H1 (cell line): ENCODE data around the gene AGBL4. TPM values are rescaled to one million over a fixed set of nuclear protein-coding genes. Genes with fewer than 3 reads are reported as not detected.

ENCODE experiments used
- CTCF ChIA-PET: fragments of 300-600 bp; sonication (Branson Sonifier 250); formaldehyde crosslinking; loops from one replicate; lab custom pipeline; 2021; ENCODE audit not compliant: partially characterized antibody; lab: Charles Lee
- POLR2A ChIA-PET: fragments of 300-600 bp; sonication (Branson Sonifier 250); formaldehyde crosslinking; loops from one replicate; lab custom pipeline; 2021; ENCODE audit warnings: inconsistent platforms; ENCODE audit not compliant: partially characterized antibody; lab: Charles Lee
- DNase-seq, 2 experiments: peaks; one replicate each; pipeline versions ENCODE4 v3.0.0 to v3.0.0-alpha.2; 2010 to 2022; ENCODE audit warnings: low spot score in 2 of 2, low read depth in 1 of 2, mixed read lengths in 1 of 2
- FAIRE-seq: peaks from 2 replicates; lab custom pipeline; 2011; peaks lifted over from hg19 to GRCh38; lab: Jason Lieb, UNC
- H2AFZ ChIP-seq: 2 replicates; pipeline ENCODE4 v1.8.1; 2012; ENCODE audit warnings: low read length, inconsistent platforms
- H2AK5ac ChIP-seq: 2 replicates; pipeline ENCODE4 v1.6.1; 2013; ENCODE audit warnings: low read depth, low read length
- H2BK120ac ChIP-seq: replicated peaks from 2 replicates; pipeline ENCODE3; 2013; ENCODE audit warnings: low read depth, low read length, inconsistent platforms
- H2BK12ac ChIP-seq: 2 replicates; pipeline ENCODE4 v1.6.1; 2013; ENCODE audit warnings: low read depth, low read length
- H2BK15ac ChIP-seq: 2 replicates; pipeline ENCODE4 v1.6.1; 2013; ENCODE audit warnings: low read length
- H2BK20ac ChIP-seq: 2 replicates; pipeline ENCODE4 v1.6.1; 2013; ENCODE audit warnings: low read length
- H2BK5ac ChIP-seq: 2 replicates; pipeline ENCODE4 v1.6.1; 2013; ENCODE audit warnings: low read depth, low read length
- H3K14ac ChIP-seq: 2 replicates; pipeline ENCODE4 v1.6.1; 2013; ENCODE audit warnings: inconsistent platforms; ENCODE audit not compliant: insufficient read length
- H3K18ac ChIP-seq: 2 replicates; pipeline ENCODE4 v1.6.1; 2013; ENCODE audit warnings: low read length; ENCODE audit errors: extremely low read depth
- H3K23ac ChIP-seq: 2 replicates; pipeline ENCODE4 v1.6.1; 2013; ENCODE audit warnings: inconsistent platforms; ENCODE audit not compliant: insufficient read length
- H3K23me2 ChIP-seq: 2 replicates; pipeline ENCODE4 v1.6.1; 2013; ENCODE audit warnings: low read depth, low read length
- H3K27ac ChIP-seq: 2 replicates; pipeline ENCODE4 v1.6.1; 2011; ENCODE audit warnings: low read depth, low read length, inconsistent platforms
- H3K27me3 ChIP-seq, 4 experiments: replicated peaks in 1 of 4; 1 replicate in 1 of 4; 2 replicates in 3 of 4; pipeline versions ENCODE4 v1.6.1 to v1.8.1; 2011 to 2013; ENCODE audit warnings: low read length in 3 of 4, mild to moderate bottlenecking in 3 of 4, inconsistent platforms in 2 of 4, mixed read lengths in 2 of 4, moderate library complexity in 1 of 4; ENCODE audit not compliant: control insufficient read depth in 3 of 4, insufficient read depth in 3 of 4; ENCODE audit errors: extremely low read depth in 1 of 4
- H3K36me3 ChIP-seq, 4 experiments: 2 replicates each; pipeline versions ENCODE4 v1.6.1 to v1.8.1; 2011 to 2013; ENCODE audit warnings: mild to moderate bottlenecking in 4 of 4, low read length in 3 of 4, moderate library complexity in 2 of 4, control low read depth in 1 of 4, inconsistent platforms in 1 of 4; ENCODE audit not compliant: insufficient read depth in 4 of 4, control insufficient read depth in 2 of 4
- H3K4ac ChIP-seq: replicated peaks from 2 replicates; pipeline ENCODE3; 2013; ENCODE audit warnings: low read length, low read depth, mixed read lengths, inconsistent platforms; ENCODE audit not compliant: insufficient read length
- H3K4me1 ChIP-seq, 4 experiments: replicated peaks in 1 of 4; 1 replicate in 1 of 4; 2 replicates in 3 of 4; pipeline versions ENCODE4 v1.6.1 to v1.8.1; 2011 to 2013; ENCODE audit warnings: low read length in 3 of 4, inconsistent platforms in 2 of 4, mixed read lengths in 1 of 4; ENCODE audit not compliant: insufficient read depth in 4 of 4, control insufficient read depth in 3 of 4
- H3K4me2 ChIP-seq, 2 experiments: 2 replicates each; pipeline versions ENCODE4 v1.6.1 to v1.8.1; 2011 to 2013; ENCODE audit warnings: low read depth in 2 of 2, low read length in 2 of 2, control low read depth in 1 of 2, inconsistent platforms in 1 of 2, mild to moderate bottlenecking in 1 of 2; ENCODE audit not compliant: insufficient read depth in 1 of 2
- H3K4me3 ChIP-seq, 4 experiments: fragments of 200-600, 300-600 bp in 1 of 4; sonication (generic), shearing (Covaris generic), sonication (Bioruptor Twin) in 1 of 4; 2 replicates each; pipeline versions ENCODE4 v1.5.1 to v1.8.1; 2011 to 2016; ENCODE audit warnings: low read length in 4 of 4, low read depth in 3 of 4, control low read depth in 2 of 4, inconsistent platforms in 2 of 4, mild to moderate bottlenecking in 2 of 4, mixed read lengths in 1 of 4, moderate library complexity in 1 of 4; ENCODE audit not compliant: insufficient read depth in 2 of 4; ENCODE audit errors: extremely low read depth in 1 of 4
- H3K56ac ChIP-seq: replicated peaks from 2 replicates; pipeline ENCODE3; 2013; ENCODE audit warnings: low read depth, mild to moderate bottlenecking, mixed read lengths, low read length, inconsistent platforms; ENCODE audit not compliant: insufficient read length
- H3K79me1 ChIP-seq: 2 replicates; pipeline ENCODE4 v1.6.1; 2013; ENCODE audit warnings: low read depth, low read length, control low read depth
- H3K79me2 ChIP-seq, 2 experiments: 2 replicates each; pipeline versions ENCODE4 v1.6.1 to v1.8.1; 2012 to 2013; ENCODE audit warnings: low read length in 2 of 2, mild to moderate bottlenecking in 2 of 2, inconsistent platforms in 1 of 2; ENCODE audit not compliant: insufficient read depth in 2 of 2, control insufficient read depth in 1 of 2
- H3K9ac ChIP-seq, 4 experiments: replicated peaks in 1 of 4; 1 replicate in 1 of 4; 2 replicates in 3 of 4; pipeline versions ENCODE4 v1.6.1 to v1.8.1; 2011 to 2013; ENCODE audit warnings: low read depth in 3 of 4, low read length in 3 of 4, control low read depth in 2 of 4, mild to moderate bottlenecking in 2 of 4, moderate library complexity in 2 of 4, inconsistent platforms in 1 of 4; ENCODE audit errors: extremely low read depth in 1 of 4
- H3K9me3 ChIP-seq, 2 experiments: 2 replicates each; pipeline versions ENCODE4 v1.6.1 to v1.8.1; 2012 to 2013; ENCODE audit warnings: mild to moderate bottlenecking in 2 of 2, moderate library complexity in 2 of 2, control low read depth in 1 of 2, inconsistent platforms in 1 of 2, low read depth in 1 of 2, low read length in 1 of 2, mixed read lengths in 1 of 2; ENCODE audit not compliant: insufficient read depth in 2 of 2
- H4K20me1 ChIP-seq, 2 experiments: replicated peaks in 1 of 2; 2 replicates each; pipeline versions ENCODE3 to v1.8.1; 2011 to 2013; ENCODE audit warnings: inconsistent platforms in 2 of 2, low read length in 2 of 2, mild to moderate bottlenecking in 1 of 2; ENCODE audit not compliant: insufficient read depth in 2 of 2, control insufficient read depth in 1 of 2
- H4K5ac ChIP-seq: 2 replicates; pipeline ENCODE4 v1.6.1; 2013; ENCODE audit warnings: low read length, low read depth, mixed read lengths, inconsistent platforms; ENCODE audit not compliant: insufficient read length
- H4K8ac ChIP-seq: 2 replicates; pipeline ENCODE4 v1.8.0; 2013; ENCODE audit warnings: mild to moderate bottlenecking, moderate library complexity, low read length, inconsistent platforms; ENCODE audit not compliant: insufficient read depth; ENCODE audit errors: extremely low read depth
- H4K91ac ChIP-seq: replicated peaks from 2 replicates; pipeline ENCODE3; 2013; ENCODE audit warnings: low read length, mixed read lengths, inconsistent platforms; ENCODE audit not compliant: insufficient read length
- CREB1 ChIP-seq: IDR thresholded peaks from 2 replicates; pipeline ENCODE4 v1.6.1; 2012; ENCODE audit warnings: inconsistent platforms
- CTBP2 ChIP-seq: IDR thresholded peaks from 2 replicates; pipeline ENCODE4 v1.7.0; 2011; ENCODE audit warnings: borderline replicate concordance, mild to moderate bottlenecking, moderate library complexity, mixed read lengths, low read length; ENCODE audit not compliant: insufficient read depth, insufficient read length
- GABPA ChIP-seq: IDR thresholded peaks from 2 replicates; pipeline ENCODE4 v1.6.1; 2011; ENCODE audit warnings: mild to moderate bottlenecking, low read length, moderate library complexity, borderline replicate concordance; ENCODE audit not compliant: insufficient read depth
- KDM1A ChIP-seq: fragments of 200-600, 300-600 bp; sonication (generic); IDR thresholded peaks from 2 replicates; pipeline ENCODE4 v1.7.1; 2016; ENCODE audit warnings: mild to moderate bottlenecking, low read length, borderline replicate concordance
- KDM5A ChIP-seq: fragments of 200-600 bp; IDR thresholded peaks from 2 replicates; pipeline ENCODE4 v1.7.1; 2012; ENCODE audit warnings: mild to moderate bottlenecking, low read length, inconsistent platforms, mixed read lengths
- NANOG ChIP-seq: IDR thresholded peaks from 2 replicates; pipeline ENCODE4 v1.6.1; 2011; ENCODE audit warnings: low read length, low read depth, mild to moderate bottlenecking, inconsistent platforms; ENCODE audit not compliant: insufficient read depth, poor library complexity, severe bottlenecking
- NRF1 ChIP-seq: IDR thresholded peaks from 2 replicates; pipeline ENCODE4 v1.6.1; 2011; ENCODE audit warnings: mild to moderate bottlenecking, low read depth, low read length, improper control_type of control experiment
- RAD21 ChIP-seq, 2 experiments: IDR thresholded peaks in 1 of 2; conservative IDR thresholded peaks in 1 of 2; 2 replicates each; pipeline ENCODE4 v1.6.1; 2011; ENCODE audit warnings: low read depth in 2 of 2, low read length in 2 of 2, improper control_type of control experiment in 1 of 2, inconsistent platforms in 1 of 2, mild to moderate bottlenecking in 1 of 2, moderate library complexity in 1 of 2
- SP4 ChIP-seq: IDR thresholded peaks from 2 replicates; pipeline ENCODE4 v1.6.1; 2012; ENCODE audit warnings: low read length, inconsistent platforms
- TAF1 ChIP-seq: IDR thresholded peaks from 2 replicates; pipeline ENCODE4 v1.6.1; 2011; ENCODE audit warnings: mild to moderate bottlenecking, low read depth, low read length
- TEAD4 ChIP-seq: IDR thresholded peaks from 2 replicates; pipeline ENCODE4 v1.6.1; 2012; ENCODE audit warnings: low read depth, low read length, inconsistent platforms, mixed read lengths
- ZNF274 ChIP-seq: IDR thresholded peaks from 2 replicates; pipeline ENCODE4 v1.7.0; 2012; ENCODE audit warnings: low read length, borderline replicate concordance; ENCODE audit errors: extremely low read depth
- WGBS, 2 experiments: shearing (Covaris generic) in 1 of 2; methylation state at CpG; one replicate each; pipeline versions ENCODE4 v1.1.6 to v1.1.7; 2013 to 2015; ENCODE audit warnings: low lambda C conversion rate in 2 of 2, mixed read lengths in 2 of 2, inconsistent platforms in 1 of 2, low coverage in 1 of 2, missing lambda C conversion rate in 1 of 2; ENCODE audit not compliant: insufficient replicate concordance in 2 of 2, insufficient coverage in 1 of 2, insufficient read length in 1 of 2; ENCODE audit errors: extremely low coverage in 1 of 2, missing lambda C conversion rate in 1 of 2; 5-methylcytosine and 5-hydroxymethylcytosine counted together
- polyA plus RNA-seq, 7 experiments: library from polyadenylated mRNA; depleted of rRNA in 3 of 7; stranded (reverse) in 5 of 7; unstranded in 2 of 7; fragments of >200 nt in 5 of 7; fragments of 200-250 nt in 2 of 7; gene quantifications; 1 replicate in 5 of 7; 2 replicates in 1 of 7; 4 replicates in 1 of 7; pipeline versions ENCODE4 v1.2.1 to v1.2.3, GENCODE V29; 2011 to 2013; ENCODE audit warnings: missing spikeins in 2 of 7, mixed read lengths in 2 of 7
- total RNA-seq: library from RNA; stranded (reverse); fragmentation: NEBNext Ultra II Directional; extraction: Animal tissue kit (Norgen Biotek cat#: 25700); gene quantifications from 2 replicates; pipeline ENCODE4 v1.2.1, GENCODE V29; 2021
- TF ChIP-seq, protein P1 (sequence below): IDR thresholded peaks from 2 replicates; pipeline ENCODE4 v1.6.1; 2012; ENCODE audit warnings: inconsistent platforms
- TF ChIP-seq, protein P2 (sequence below): IDR thresholded peaks from 2 replicates; pipeline ENCODE4 v1.6.1; 2012; ENCODE audit warnings: inconsistent platforms

The AGBL4 gene
- total and polyA plus RNA-seq, 2 of the 8 experiments (the other 6 are each of a cell fraction or from before 2014, with no cell fraction given) = 0.41 to 0.45 TPM

DNA sequence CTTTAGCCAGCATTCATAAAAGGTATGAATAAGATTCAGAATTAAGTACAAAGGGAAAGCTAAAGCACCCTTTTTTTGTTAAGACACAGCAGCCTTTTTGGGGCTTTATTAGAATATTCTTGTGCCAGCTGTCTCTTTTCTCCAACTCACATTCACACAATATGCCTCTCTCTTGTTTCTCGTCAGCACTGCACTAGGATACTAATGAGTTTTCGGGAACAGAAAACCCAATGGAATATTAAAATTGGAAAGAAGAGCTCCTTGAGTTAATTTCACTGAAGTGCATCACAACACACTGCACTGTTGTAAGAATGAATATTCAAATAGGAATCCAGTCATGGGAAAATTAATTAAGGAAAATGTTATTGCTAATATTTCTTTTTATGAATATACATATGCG lies 836.7 kb downstream of the AGBL4 start:
- 91% methylated on average over 3 of the region's 3 CpGs; no CpG with 5 or more reads in 1 of the 2 experiments for WGBS, 2 experiments
- peaks cover 79 to 81% of the 10 kb centered on the region in 2 experiments for H3K9me3 ChIP-seq
- TF ChIP-seq NANOG (no peak), TEAD4 (no peak), ZNF274 (no peak), RAD21 (IDR thresholded peaks at IDR 0.05 in 1 of 2, conservative IDR thresholded peaks at IDR 0.05 in 1 of 2; ENCODE audit: low read depth in 2 of 2, low read length in 2 of 2) (no peak), CREB1 (no peak), GABPA (no peak), TAF1 (no peak), KDM5A (no peak), CTBP2 (no peak), KDM1A (no peak), SP4 (no peak), NRF1 (no peak)
- TF ChIP-seq, protein P1, sequence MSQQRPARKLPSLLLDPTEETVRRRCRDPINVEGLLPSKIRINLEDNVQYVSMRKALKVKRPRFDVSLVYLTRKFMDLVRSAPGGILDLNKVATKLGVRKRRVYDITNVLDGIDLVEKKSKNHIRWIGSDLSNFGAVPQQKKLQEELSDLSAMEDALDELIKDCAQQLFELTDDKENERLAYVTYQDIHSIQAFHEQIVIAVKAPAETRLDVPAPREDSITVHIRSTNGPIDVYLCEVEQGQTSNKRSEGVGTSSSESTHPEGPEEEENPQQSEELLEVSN = no peak
- TF ChIP-seq, protein P2, sequence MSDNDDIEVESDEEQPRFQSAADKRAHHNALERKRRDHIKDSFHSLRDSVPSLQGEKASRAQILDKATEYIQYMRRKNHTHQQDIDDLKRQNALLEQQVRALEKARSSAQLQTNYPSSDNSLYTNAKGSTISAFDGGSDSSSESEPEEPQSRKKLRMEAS = no peak

More for the DNA sequence above, 836.7 kb downstream of the AGBL4 start:
- FAIRE-seq (no peak), DNase-seq (no peak)
- no peak overlapping the region for H4K5ac ChIP-seq
- H2AK5ac ChIP-seq = no peak overlapping the region
- no peak overlapping the region for H3K56ac ChIP-seq
- no peaks in the 10 kb centered on the region for H3K79me1 ChIP-seq
- no peaks in the 10 kb centered on the region for H3K4me1 ChIP-seq
- H2BK120ac ChIP-seq = no peak overlapping the region
- no peak overlapping the region for H3K14ac ChIP-seq
- no peak overlapping the region for H2BK5ac ChIP-seq
- no peak overlapping the region for H3K4ac ChIP-seq
- H2AFZ ChIP-seq = no peak overlapping the region
- H4K8ac ChIP-seq = no peak overlapping the region
- no peak overlapping the region for H3K27ac ChIP-seq
- no peak overlapping the region for H3K4me2 ChIP-seq
- H3K36me3 ChIP-seq = no peaks in the 10 kb centered on the region; a peak in 1 of 8 replicates
- no peaks in the 10 kb centered on the region for H4K20me1 ChIP-seq
- H3K23me2 ChIP-seq = no peaks in the 10 kb centered on the region
- CTCF ChIA-PET = no interaction called here
- H2BK12ac ChIP-seq = no peak overlapping the region
- no peaks in the 10 kb centered on the region for H3K27me3 ChIP-seq
- H3K23ac ChIP-seq = no peak overlapping the region
- no peak overlapping the region for H3K18ac ChIP-seq
- H3K4me3 ChIP-seq = no peak overlapping the region
- H2BK15ac ChIP-seq = no peak overlapping the region
- no peaks in the 10 kb centered on the region for H3K79me2 ChIP-seq
- no peak overlapping the region for H4K91ac ChIP-seq
- POLR2A ChIA-PET = no interaction called here
- no peak overlapping the region for H3K9ac ChIP-seq
- no peak overlapping the region for H2BK20ac ChIP-seq
